HT-29 (cell line): Measurements from ENCODE around the gene TCEAL3. TPM values are rescaled to one million over a fixed set of nuclear protein-coding genes. Genes with fewer than 3 reads are reported as not detected.
"Not testable (repeated sequence)": the region's sequence is repeated elsewhere in the genome, so short reads cannot be mapped to it uniquely, and the experiment has no call there.

Experiments
- DNase-seq: peaks from one replicate; pipeline ENCODE4 v3.0.0-alpha.2; 2015; ENCODE audit warnings: low spot score
- total RNA-seq: library from RNA; depleted of rRNA; stranded (reverse); fragments of >200 nt; shearing (Covaris generic); gene quantifications from 2 replicates; pipeline ENCODE4 v1.2.3, GENCODE V29; 2014; rRNA removed

The TCEAL3 gene, protein sequence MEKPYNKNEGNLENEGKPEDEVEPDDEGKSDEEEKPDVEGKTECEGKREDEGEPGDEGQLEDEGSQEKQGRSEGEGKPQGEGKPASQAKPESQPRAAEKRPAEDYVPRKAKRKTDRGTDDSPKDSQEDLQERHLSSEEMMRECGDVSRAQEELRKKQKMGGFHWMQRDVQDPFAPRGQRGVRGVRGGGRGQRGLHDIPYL
- 0.31 and 0.71 TPM in 2 replicates for total RNA-seq

DNA sequence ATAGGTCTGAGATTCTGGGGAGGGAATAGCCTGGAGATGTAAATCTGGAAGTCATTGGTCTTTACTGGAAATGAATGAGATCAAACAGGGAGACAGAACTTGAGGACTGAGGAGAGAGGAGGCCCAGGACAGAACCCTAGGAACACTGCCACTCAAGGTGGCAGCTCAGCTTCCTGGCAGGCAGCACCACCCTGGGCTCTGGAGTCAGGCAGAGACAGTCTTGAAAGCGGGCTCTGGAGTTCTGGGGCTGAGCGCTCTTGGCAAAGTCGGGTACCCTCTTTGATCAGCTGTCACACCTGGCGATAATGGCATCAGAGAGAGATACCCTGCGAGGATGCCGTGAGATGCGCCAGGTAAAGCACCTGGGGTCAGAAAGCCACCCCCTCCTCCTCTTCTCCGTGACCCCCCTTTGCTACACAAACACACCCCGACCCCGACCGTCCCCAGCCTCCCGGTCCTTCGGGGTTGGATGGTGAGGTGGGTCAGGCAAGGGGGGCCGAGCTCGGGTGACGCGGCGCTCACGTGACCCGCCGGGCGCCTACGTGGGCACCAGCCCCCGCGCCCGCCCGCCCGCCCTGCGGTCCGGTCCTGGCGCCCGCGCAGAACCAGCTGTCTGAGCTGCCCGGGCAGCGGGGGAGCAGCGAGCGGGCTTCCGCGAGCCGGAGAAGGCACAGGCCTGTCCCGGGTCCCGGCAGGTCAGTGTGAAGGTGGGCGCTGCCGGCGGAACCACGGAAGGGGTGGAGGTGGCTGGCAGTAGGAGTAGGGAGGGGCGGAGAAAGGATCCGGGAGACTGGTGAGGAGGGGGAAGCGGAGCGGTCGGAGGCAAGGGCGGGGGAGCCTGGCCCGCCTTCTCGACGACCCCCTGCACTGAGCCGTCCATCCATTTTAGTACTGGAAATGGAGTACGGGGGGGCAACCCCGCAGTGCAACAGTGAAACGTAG is at the start of gene TCEAL3:
TCEAL3 (plus strand) TSS at position 600 of the 942 bp plus-strand sequence. CDS start 1,102 bp downstream, outside the sequence.
- peak; percentile 8 for DNase-seq

DNA sequence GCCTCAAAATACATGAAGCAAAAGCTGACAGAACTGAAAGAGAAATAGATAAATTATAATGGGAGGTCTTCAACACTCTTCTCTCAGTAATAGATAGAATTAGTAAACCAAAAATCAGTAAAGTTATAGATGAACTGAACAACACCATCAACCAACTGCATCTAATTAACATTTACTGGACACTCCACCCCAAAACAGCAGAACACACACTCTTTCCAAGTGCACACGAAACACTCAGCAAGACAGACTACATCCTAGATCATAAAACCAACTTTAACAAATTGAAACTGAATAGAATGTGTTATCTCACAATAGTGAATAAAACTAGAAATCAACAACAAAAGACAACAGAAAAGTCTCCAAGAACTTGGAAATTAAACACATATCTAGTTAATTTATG is 47.5 kb upstream of the TCEAL3 start:
- DNase-seq: no peak

DNA sequence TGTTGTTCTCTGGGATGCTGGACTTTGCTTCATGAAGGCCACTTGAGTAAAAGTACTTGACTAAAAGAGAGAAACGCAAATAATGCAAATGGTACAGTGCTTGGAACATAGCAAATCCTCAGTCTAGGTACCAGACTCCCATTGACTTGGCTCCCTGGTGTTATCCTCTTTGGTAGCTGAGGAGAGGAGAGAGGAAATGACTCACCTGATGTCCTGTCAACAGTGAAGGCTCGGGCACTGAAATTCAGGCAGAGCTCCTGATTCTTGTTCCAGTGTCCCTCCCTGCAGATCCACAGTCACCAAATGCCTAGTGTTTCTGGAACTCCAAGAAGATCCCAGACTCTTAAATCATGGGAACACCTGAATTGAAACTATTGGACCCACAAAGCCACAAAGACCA is 45.0 kb upstream of the TCEAL3 start:
- DNase-seq: no peak

DNA sequence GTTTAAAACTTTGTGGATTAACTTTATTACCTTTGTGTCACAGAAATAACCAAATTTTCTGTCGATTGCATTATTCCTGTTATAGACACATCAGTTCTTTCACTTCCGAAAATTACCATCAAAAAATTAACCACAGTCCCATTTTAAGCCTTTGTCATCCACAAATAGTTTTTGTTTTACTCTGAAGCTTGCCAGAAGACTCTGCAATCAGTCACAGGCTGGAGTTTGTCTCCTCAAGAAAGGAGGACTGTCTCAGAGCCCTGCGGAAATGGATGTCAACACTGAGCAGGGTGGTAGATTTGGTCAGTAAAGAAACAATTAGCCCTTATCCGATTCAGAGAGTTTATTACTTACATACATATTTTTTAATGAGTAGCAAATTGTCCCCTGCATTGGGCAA is 42.6 kb upstream of the TCEAL3 start:
- DNase-seq: no peak

DNA sequence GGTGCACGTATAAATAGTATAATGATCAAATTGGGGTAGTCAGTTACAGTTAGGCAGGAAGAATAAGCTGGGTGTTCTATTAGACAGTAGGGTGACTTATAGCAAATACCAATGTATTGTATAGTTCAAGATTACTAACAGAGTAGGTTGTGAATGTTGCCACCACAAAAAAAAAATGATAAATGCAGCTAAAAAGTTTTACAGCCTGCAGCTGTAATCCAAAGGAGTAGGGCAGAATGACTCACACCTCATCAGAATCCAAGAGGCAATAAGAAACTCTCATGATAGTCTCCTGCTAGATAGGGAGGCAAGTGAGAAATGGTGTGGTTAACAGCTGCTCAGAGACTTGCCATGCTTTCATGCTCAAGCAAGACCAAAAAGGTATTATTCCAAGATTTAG is 42.0 kb upstream of the TCEAL3 start:
- DNase-seq: no peak

DNA sequence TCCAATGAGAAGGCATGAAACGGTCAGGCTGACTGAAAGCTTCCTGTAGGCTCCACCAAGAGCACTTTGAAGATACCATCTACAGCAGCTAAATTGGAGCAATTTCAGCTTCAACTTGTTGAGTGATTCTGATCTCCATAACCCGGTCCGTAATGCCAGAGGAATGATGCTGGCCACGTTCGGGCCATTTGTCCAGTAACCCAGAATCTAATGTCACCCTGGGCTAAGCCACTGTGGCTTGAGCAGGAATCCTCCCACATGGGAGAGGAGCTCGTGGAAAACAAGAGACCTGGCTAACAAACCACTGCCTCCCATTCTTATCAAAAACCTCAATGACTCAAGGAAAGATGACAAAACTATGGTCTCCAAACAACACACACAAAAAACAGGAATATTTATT is 36.6 kb upstream of the TCEAL3 start:
- DNase-seq: no peak

DNA sequence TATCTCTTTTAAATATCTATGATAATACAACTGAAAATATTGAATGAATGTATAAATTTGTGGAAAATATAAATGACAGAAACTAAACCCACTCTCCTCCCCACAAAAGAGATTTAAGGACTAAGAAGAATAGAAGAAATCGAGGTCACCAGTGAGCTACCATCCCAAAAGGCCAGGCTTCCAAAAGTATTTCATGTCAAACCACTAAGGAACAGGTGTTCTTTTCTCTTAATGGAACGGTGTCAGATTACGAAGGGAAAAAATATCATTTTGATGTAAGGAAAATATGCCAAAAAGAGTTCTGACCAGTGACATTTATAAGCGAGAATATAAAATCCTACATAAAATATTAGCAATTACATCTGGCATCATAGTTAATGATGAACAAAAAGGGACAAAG is 36.0 kb upstream of the TCEAL3 start:
- no peak for DNase-seq

DNA sequence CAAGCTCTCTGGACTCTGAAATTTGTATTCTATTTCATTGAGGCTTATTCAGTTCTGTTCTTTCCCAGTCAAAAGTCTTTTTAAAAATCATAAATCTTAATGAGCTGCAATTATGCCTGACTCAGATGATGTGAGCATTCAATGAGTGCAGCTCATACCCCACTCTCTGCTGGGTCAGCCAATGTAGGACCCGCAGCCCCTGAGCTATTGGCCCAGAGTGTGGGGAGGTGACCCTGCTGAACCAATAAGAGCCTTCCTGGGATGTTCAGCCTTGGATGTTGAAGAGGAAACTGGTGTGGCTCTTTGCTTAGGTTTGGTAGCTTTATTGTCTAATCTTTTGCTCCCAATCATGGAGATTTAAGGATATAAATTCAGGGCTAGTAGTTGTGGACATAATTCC is 34.6 kb upstream of the TCEAL3 start:
- no peak for DNase-seq

DNA sequence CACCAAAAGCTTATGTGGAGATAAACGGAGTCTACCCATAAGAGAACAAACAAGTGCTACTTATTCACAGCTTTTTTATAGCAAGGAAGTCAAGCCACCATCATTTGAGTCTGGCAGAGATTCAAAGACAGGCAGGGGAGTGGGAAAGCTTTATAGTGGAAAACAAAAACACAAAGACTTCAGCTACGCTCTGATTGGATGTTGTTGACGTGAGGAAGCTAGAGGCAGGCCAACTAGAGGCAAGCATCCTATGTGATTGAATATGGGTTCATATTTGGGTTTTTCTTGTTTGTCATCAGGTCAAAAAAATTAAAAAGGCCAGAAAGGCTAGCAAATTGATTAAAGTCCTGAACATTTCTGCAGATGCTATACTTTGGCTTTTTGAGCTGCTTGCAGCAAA is 23.2 kb upstream of the TCEAL3 start:
- no peak for DNase-seq

DNA sequence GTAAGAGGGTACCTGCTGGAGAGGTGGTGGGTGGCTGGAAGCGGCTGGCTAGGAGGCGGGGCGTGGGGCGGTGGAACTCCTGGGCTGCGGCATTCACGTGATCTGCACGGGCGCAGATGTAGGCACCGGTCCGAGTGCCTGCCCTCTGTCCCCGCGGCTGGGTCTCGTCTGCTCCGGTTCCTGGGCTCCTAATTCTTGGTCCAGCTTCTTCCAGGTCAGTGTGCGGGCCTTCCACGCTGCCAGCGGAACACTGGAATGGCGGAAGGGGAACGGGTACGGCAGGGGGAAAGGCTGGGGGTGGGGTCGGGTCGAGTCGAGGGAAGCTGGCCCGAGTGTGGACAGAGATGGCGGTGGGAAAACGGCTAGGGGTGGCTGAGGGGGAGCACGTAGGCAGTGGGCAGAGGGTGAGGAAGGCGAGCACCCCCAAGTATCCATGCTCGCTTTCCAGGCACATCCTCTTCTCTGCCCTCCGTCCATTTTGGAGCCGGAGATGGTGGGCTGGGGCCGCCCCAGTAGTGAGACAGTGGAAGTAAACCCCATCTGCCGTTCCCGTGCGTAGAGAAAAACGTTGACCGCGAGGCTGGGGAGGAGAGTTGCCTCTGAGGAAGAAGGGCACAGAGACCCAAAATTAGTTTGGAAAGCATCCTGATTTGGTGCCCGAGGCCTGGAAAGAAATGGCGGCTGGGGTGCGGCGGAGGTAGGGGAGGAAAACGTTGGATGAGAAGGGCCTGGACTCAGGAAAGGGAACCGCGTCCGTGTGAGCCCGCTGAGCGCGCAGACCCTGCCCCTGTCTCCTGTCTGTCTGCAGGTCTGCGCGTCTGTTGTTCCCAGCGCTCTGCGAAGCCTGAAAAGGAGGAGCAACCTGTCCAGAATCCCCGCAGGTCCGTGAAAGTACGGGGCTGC is 22.1 kb upstream of the TCEAL3 start, which contains the start of gene TCEAL4:
TCEAL4 (plus strand) TSS at position 105 of the 903 bp plus-strand sequence. CDS start 1,161 bp downstream, outside the sequence.
- DNase-seq: no peak

DNA sequence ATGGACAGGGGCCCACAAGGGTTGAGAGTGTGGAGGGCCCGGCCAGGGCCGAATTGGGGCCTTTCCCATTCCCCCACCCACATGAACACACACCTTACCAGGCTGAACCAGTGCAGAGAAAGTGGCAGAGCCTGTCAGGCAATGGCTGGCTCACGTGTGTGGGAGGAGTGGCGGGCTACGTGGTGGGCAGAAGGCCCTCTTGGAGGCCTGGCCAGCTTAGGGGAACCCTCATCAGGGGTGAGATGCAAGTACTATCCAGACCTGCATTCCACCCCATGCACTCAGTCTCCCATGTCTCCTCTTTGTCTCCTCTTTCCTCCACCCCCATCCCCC is 21.5 kb upstream of the TCEAL3 start:
- no peak for DNase-seq

DNA sequence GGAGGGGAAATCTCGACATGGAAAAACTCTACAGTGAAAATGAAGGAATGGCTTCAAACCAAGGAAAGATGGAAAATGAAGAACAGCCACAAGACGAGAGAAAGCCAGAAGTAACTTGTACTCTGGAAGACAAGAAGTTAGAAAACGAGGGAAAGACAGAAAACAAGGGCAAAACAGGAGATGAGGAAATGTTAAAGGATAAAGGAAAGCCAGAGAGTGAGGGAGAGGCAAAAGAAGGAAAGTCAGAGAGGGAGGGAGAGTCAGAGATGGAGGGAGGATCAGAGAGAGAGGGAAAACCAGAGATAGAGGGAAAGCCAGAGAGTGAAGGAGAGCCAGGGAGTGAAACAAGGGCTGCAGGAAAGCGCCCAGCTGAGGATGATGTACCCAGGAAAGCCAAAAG is 21.1 kb upstream of the TCEAL3 start:
- DNase-seq: no peak

DNA sequence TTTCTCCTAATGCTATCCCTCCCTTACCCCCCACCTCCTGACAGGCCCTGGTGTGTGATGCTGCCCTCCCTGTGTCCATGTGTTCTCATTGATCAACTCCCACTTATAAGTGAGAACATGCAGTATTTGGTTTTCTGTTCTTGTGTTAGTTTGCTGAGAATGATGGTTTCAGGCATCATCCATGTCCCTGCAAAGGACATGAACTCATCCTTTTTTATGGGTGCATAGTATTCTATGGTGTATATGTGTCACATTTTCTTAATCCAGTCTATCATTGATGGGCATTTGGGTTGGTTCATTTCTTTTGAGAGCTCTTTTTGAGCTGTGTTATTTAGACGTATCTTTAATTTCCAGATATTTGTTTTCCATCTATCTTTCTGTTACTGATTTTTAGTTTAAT is 15.5 kb upstream of the TCEAL3 start:
- not testable (repeated sequence) for DNase-seq

DNA sequence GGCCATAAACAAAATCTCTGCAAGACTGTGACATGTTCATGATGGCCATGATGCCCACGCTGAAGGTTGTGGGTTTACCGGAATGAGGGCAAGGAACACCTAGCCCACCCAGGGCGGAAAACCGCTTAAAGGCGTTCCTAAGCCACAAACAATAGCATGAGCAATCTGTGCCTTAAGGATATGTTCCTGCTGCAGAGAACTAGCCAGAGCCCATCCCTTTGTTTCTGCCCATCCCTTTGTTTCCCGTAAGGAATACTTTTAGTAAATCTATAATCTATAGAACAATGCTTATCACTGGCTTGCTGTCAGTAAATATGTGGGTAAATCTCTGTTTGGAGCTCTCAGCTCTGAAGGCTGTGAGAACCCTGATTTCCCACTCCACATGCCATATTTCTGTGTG is 12.6 kb upstream of the TCEAL3 start:
- DNase-seq: not testable (repeated sequence)

DNA sequence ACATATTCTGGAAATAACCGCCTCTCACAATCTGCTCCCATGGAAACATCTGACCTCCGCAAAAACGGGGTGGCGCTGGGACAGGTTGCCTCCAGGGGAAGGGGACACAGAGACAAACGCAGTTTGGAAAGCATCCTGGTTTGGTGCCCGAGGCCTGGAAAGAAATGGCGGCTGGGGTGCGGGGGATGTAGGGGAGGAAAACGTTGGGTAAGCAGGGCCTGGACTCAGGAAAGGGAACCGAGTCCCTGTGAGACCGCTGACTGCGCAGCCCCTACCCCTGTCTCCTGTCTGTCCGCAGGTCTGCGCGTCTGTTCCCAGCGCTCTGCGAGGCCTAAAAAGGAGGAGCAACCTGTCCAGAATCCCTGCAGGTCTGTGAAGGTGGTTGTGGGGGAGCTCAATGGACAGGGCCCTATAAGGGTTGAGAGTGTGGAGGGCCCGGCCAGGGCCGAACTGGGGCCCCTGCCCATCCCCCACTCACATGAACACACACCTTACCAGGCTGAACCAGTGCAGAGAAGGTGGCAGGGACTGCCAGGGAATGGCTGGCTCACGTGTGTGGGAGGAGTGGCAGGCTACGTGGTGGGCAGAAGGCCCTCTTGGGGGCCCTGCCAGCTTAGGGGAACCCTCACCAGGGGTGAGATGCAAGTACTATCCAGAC is 672 bp downstream of the TCEAL3 start:
- DNase-seq: no peak

DNA sequence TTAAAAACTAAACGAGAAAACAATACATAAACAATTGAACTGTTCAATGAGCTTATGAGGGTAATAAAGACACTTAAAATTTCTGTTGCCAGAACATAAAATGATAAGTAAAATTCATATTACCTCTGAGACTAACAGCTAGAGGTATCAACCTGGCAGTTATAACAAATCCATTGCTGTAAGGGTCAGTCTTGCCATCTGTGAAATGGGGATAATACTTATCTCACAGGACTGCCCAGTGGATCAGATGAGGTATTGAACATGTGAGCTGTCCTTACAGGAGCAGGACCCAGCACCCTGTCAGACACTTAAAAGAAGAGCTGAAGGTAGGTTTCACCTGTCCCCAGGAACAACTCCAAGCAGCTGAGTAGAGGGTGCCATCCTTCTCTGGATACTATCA is 2.5 kb downstream of the TCEAL3 start:
- no peak for DNase-seq

DNA sequence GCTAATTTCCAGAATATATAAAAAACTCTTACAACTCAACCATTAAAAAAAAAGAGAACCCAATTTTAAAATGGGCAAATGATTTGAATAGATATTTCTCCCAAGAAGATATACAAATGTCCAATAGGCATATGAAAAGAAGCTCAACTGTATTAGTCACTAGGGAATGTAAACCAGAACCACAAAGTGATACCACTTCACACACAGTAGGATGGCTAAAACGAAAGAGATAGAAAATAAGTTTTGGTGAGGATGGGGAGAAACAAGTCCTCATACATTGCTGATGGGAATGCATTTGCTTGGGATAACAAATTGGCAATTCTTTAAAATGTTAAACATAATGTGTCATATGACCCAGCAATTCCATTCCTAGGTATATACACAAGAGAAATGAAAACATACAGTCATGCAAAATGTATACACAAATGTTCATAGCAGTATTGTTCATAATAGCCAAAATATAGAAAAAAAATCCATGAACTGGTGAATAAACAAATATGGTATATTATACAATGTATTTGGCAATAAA is 5.7 kb downstream of the TCEAL3 start:
- DNase-seq: no peak

DNA sequence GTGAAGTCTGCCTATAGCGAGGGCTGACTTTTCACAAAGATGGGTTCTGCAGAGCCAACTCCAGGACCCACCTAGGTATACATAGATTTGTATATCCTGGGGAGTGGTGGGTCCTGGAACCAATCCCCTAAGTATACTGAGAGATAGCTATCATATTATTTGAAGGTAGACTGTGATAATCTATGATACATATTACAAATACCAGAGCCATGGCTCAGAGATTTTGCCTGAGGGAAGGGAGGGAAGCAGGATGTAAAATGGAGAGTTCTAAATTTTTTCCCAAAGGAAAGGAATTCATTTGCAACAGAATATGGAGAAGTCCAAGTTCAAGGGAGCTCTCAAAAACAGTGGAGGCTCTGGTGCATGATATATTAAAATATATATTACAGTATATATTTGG is 7.2 kb downstream of the TCEAL3 start:
- DNase-seq: no peak

DNA sequence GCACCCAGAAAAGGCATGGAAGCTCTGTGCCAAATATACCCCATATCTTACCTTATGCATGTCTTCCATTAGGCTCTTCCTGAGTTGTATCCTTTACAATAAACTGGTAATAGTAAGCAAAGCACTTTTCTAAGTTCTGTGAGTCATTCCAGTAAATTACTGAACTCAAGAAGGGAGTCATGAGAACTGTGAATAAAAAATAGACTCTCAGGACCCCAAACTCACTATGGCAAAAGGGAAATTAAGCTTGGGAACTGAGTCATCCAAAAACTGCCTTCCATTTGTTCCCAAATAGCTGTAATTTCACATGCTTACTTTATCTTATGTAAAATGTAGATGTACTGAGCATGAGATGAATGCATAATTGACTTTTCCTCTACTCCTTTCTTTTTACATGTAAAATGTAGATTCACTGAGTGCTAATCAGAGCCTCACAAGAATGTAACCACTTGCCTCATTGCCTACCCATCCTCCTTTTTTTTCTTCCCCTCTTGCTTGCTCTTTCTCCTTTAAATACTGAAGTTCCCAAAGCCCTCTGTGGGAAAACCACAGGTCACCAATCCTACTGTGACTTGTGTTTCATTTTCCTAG is 8.1 kb downstream of the TCEAL3 start:
- no peak for DNase-seq

DNA sequence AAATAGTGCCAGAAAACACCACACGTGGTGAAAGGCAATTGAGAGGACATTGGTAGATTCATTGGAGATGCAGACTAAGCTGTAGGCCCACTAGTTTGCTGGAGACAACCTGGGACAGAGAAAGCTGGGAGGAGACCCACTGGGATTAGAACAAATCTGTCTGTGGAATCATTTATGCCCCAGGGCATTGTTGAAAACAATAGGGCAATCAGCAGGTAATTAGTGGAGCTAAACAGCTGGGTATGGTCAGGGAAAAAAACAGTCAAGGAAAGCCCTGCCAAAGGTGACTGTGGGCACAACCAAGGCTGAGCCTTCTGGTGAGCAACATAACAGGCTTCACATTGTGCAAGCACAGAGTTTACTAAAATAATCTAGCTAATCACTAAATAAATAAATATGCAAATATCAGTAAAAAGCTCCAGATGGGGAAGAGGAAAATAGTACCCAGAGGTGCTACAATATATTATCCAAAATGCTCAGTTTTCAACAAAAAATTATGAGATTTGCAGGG is 9.0 kb downstream of the TCEAL3 start:
- DNase-seq: no peak

DNA sequence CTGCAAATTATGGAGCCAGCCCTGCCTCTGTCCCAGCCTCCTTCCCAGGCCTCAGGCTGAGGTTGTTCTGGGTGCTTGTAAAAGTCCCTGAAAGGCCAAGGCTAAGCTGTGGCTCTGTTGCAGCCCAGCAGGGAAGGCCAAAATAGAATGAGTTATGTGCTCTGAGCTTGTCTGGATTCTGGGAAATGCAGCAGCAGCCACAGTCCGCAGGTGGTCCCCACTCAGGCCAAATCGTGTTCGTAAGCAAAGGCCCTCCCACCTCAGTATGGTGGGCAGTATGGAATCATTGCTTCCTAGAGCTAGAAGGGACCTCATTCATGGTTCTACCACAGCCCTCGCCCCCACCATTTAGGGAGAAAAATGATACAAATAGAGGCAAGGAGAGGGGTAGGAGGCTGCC is 16.3 kb downstream of the TCEAL3 start:
- DNase-seq: no peak
